Small intestine (tissue), 4 donors: Measurements from ENCODE around the gene MCM3AP. TPM values are rescaled to one million over a fixed set of nuclear protein-coding genes. Genes with fewer than 3 reads are reported as not detected.

Source experiments
- polyA plus RNA-seq, 4 donors: library from polyadenylated mRNA; stranded (reverse) in 3 of 4; unstranded in 1 of 4; fragments of 200-250 nt in 3 of 4; fragments of 120-200 nt in 1 of 4; gene quantifications; one replicate each; pipeline versions ENCODE4 v1.2.1 to v1.2.3, GENCODE V29; 2013
- donor health status: healthy with polysubstance abuse.
- donor health status: Bipolar disorder and iron deficiency.
- donor health status: healthy.

The MCM3AP gene
- polyA plus RNA-seq, 4 donors: 38.3 to 75.4 (median 42.6) TPM

Other genes with a start within 250 kb of the MCM3AP start
- 100 to 1,000 TPM in 2 of 4 donors, 10 to 100 TPM in 1, 1 to 10 TPM in 1; 3.8 to 159 (median 68.5) TPM for gene COL6A2, start 187.5 kb downstream of the MCM3AP start, polyA plus RNA-seq
- 10 to 100 TPM in 3 of 4 donors, under 1 TPM in 1; 0.31 to 71.8 (median 39.0) TPM for gene FTCD, start 130.0 kb downstream of the MCM3AP start, polyA plus RNA-seq
- 10 to 100 TPM in 2 of 4 donors, 1 to 10 TPM in 2; 2.9 to 12.6 (median 8.2) TPM for gene SPATC1L, start 101.2 kb downstream of the MCM3AP start, polyA plus RNA-seq
- gene LSS, start 56.8 kb downstream of the MCM3AP start, polyA plus RNA-seq: 10 to 100 TPM; 13.2 to 42.1 (median 26.0) TPM
- gene YBEY, start 731 bp upstream of the MCM3AP start, polyA plus RNA-seq: 10 to 100 TPM; 14.7 to 45.7 (median 23.7) TPM
- 1 to 10 TPM in 3 of 4 donors, under 1 TPM in 1; 0.54 to 9.1 (median 3.3) TPM for gene C21orf58, start 38.3 kb upstream of the MCM3AP start, polyA plus RNA-seq
- gene PCNT, start 38.5 kb upstream of the MCM3AP start, polyA plus RNA-seq: 10 to 100 TPM in 3 of 4 donors, 1 to 10 TPM in 1; 9.2 to 15.4 (median 12.9) TPM
- gene DIP2A, start 173.3 kb upstream of the MCM3AP start, polyA plus RNA-seq: 10 to 100 TPM; 13.8 to 42.9 (median 22.8) TPM